ENCODE measurements around the gene RAB40B. TPM values are rescaled to one million over a fixed set of nuclear protein-coding genes. Genes with fewer than 3 reads are reported as not detected.
A peak's percentile ranks its signal among the peaks of the same experiment; 100 is the strongest.

Gene RAB40B
- total RNA-seq, 2 experiments from 2014 or later: 21.4 to 22.1 TPM

DNA sequence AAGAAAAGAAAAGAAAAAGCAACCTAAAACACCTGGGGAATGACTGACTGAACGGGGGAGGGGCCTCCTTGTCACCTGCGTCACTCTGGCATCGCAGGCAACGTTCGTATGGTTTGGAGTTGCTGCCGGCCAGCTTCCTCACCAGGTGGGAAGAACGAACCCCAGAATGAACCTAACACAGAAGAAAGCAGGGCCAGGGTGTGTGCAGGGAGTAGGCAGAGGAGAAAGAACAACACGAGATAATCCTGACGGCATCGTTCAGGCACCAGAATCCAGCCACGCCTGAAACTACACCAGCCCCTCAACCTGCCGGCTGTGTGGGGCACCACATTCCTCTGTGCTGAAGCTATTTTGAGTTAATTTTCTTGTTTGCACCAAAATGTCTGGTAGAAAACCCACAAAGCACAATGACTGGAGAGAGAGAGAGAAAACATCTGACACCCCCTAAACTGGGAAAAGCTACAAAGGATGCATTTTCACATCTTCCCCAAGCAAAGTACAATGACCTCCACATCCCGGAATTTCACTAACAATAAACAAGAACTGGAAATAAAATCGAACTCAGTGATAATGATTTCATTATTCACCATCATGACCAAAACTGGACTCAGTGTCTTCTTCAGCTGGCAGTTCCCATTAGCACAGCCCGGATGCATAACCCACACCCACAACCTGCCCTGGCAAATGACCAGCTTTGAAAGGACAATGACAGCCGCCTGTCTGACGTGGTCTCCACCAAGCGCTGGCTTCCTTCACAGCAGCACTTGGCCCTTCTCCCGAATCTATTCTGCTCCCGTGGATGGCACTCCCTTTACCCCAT lies 23.6 kb downstream of the RAB40B start:
- CTCF ChIA-PET (ENCODE audit: unreplicated experiment): no interaction called here

DNA sequence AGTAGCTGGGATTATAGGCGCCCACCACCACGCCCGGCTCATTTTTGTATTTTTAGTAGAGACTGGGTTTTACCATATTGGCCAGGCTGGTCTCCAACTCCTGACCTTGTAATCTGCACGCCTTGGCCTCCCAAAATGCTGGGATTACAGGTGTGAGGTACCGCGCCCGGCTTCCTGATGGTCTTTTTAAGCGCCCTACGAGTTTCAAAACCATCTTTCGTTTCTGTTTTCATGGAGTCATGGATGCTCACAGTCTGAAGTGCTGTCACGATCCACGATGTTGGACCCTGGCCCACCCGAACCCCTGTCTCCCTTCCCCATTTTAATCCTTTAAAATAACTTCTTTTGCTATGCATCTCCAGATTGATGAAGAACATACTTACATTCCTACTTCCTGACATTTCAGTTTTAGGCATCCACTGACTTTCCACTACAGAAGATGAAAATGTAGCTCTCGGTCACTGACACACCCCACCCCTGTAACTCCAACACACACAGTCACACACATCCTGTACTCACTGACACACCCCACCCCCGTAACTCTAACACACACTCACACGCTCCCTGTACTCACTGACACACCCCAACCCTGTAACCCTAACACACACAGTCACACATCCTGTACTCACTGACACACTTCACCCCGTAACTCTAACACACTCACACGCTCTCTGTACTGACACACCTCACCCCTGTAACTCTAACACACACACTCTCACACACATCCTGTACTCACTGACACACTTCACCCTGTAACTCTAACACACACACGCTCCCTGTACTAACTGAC lies 27.6 kb downstream of the RAB40B start:
- Histone ChIP-seq H3K4me1 (ENCODE audit: insufficient read depth, low read length, poor library complexity, severe bottlenecking) (peaks cover 20% of the 10 kb centered on the region), H4K20me1 (ENCODE audit: insufficient read depth, low read length) (no peaks in the 10 kb centered on the region), H3K9me3 (ENCODE audit: low read length) (no peaks in the 10 kb centered on the region), H3K4me3 (ENCODE audit: low read depth, low read length, poor library complexity, severe bottlenecking) (no peak overlapping the region), H3K4me2 (ENCODE audit: low read length) (no peak overlapping the region), H2AFZ (ENCODE audit: low read length) (no peak overlapping the region), H3K36me3 (ENCODE audit: insufficient read depth, low read length) (no peaks in the 10 kb centered on the region), H3K27ac (ENCODE audit: low read depth, low read length, poor library complexity, severe bottlenecking) (no peak overlapping the region), H3K79me2 (ENCODE audit: insufficient read depth, low read depth, low read length) (no peaks in the 10 kb centered on the region), H3K9me2 (ENCODE audit: insufficient read depth, low read length) (no peaks in the 10 kb centered on the region)
- ChIA-PET POLR2A (no interaction called here), CTCF (ENCODE audit: unreplicated experiment) (no interaction called here)
- intact Hi-C loops (cut with micrococcal nuclease; ENCODE audit: unreplicated experiment): no loop called here
- TF ChIP-seq, protein P1, sequence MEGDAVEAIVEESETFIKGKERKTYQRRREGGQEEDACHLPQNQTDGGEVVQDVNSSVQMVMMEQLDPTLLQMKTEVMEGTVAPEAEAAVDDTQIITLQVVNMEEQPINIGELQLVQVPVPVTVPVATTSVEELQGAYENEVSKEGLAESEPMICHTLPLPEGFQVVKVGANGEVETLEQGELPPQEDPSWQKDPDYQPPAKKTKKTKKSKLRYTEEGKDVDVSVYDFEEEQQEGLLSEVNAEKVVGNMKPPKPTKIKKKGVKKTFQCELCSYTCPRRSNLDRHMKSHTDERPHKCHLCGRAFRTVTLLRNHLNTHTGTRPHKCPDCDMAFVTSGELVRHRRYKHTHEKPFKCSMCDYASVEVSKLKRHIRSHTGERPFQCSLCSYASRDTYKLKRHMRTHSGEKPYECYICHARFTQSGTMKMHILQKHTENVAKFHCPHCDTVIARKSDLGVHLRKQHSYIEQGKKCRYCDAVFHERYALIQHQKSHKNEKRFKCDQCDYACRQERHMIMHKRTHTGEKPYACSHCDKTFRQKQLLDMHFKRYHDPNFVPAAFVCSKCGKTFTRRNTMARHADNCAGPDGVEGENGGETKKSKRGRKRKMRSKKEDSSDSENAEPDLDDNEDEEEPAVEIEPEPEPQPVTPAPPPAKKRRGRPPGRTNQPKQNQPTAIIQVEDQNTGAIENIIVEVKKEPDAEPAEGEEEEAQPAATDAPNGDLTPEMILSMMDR (conservative IDR thresholded peaks at IDR 0.05; ENCODE audit: low read length): no peak
- TF ChIP-seq EZH2phosphoT487 (IDR thresholded peaks at IDR 0.05; ENCODE audit: borderline replicate concordance, low read depth, low read length): no peak
- no TSS peak for BruUV-seq (replicated peaks)
- DNase-seq (ENCODE audit: low spot score): no peak

More for the DNA sequence above, 23.6 kb downstream of the RAB40B start:
- Histone ChIP-seq H3K9me3 (ENCODE audit: low read length) (peaks cover 4% of the 10 kb centered on the region; the same call in 1 of the 2 replicates), H3K4me2 (ENCODE audit: low read length) (peak overlapping the region; percentile 16; the same call in 1 of the 2 replicates), H3K36me3 (ENCODE audit: insufficient read depth, low read length) (no peaks in the 10 kb centered on the region), H3K27ac (ENCODE audit: low read depth, low read length, poor library complexity, severe bottlenecking) (no peak overlapping the region), H3K4me1 (ENCODE audit: insufficient read depth, low read length, poor library complexity, severe bottlenecking) (peaks cover 50% of the 10 kb centered on the region), H2AFZ (ENCODE audit: low read length) (peak overlapping the region; percentile 38; the same call in 1 of the 2 replicates), H3K79me2 (ENCODE audit: insufficient read depth, low read depth, low read length) (no peaks in the 10 kb centered on the region), H4K20me1 (ENCODE audit: insufficient read depth, low read length) (no peaks in the 10 kb centered on the region), H3K9me2 (ENCODE audit: insufficient read depth, low read length) (no peaks in the 10 kb centered on the region), H3K4me3 (ENCODE audit: low read depth, low read length, poor library complexity, severe bottlenecking) (no peak overlapping the region)
- no TSS peak for BruUV-seq (replicated peaks)
- peak; percentile 26 for DNase-seq (ENCODE audit: low spot score)
- TF ChIP-seq, protein P1 (conservative IDR thresholded peaks at IDR 0.05; ENCODE audit: low read length): no peak
- no peak for TF ChIP-seq EZH2phosphoT487 (IDR thresholded peaks at IDR 0.05; ENCODE audit: borderline replicate concordance, low read depth, low read length)
- POLR2A ChIA-PET: interaction anchor here (0.6 to 1.4 kb wide), 3 partner anchors 39 to 495 kb away, joined by 3 to 5 read pairs (median 4); no protein-coding TSS in a partner anchor
- intact Hi-C loops (cut with micrococcal nuclease; ENCODE audit: unreplicated experiment): loop anchor here (5.0 kb wide), 3 partner anchors 77 to 427 kb away; partner anchors contain the start of gene TBCD

Data from OCI-LY7 (cell line).